Astrocyte of the hippocampus (primary cell): Measurements from ENCODE around the gene ZNF709.
A peak's percentile ranks its signal among the peaks of the same experiment; 100 is the strongest.
"Not testable (repeated sequence)": the region's sequence is repeated elsewhere in the genome, so short reads cannot be mapped to it uniquely, and the experiment has no call there.

Source experiments
- DNase-seq: peaks from one replicate; pipeline ENCODE4 v3.0.0; 2011; ENCODE audit warnings: low read depth, low spot score

ZNF709 gene

GRCh38 chr19:12453495-12453894, 31.1 kb downstream of the ZNF709 start:
- no peak for DNase-seq

DNA sequence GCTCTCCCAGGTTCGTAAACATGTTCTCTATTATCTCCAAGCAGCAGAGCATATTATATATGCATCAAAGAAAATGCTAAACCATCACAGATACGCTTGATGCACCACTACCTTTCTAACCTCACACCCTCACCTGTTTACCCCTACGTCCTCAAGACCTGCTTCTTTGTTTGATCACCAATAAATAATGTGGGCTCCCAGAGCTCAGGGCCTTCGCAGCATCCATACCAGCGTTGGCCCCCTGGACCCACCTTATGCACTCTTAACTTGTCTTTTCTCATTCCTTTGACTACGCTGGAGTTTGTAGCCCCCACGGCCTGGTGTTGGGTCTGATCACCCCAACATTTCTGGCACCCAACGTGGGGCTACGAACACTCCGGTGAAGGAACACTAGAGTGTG, 33.8 kb downstream of the ZNF709 start:
- DNase-seq, result peak; percentile 4

DNA sequence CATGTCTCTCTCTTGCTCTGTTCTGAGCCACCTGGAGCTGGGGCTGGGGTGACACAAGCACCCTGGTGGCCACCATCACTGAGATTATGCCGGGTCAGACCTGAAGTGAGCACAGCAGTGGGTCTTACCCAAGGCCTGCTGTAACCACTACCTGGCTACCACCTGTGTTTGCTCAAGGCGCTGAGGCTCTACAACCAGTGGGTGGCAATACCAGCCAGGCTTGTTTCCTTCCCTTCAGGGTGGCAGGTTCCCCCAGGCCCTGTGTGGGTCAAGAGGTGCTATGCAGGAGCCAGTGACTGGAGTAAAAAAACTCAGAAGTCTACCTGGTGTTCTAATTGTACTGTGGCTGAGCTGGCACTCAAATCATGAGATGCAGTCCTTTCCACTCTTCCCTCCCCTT, 35.8 kb downstream of the ZNF709 start:
- no peak for DNase-seq

- DNase-seq, result peak; percentile 98
Observed at GRCh38 chr19:12440541-12441316, 43.9 kb downstream of the ZNF709 start, which contains the start of gene ZNF443. TSS of gene ZNF443 (minus strand) at chr19:12441021. CDS start at chr19:12440914, 107 bp downstream.

- DNase-seq, result peak; percentile 47
Observed at GRCh38 chr19:12439686-12440540, 44.7 kb downstream of the ZNF709 start.

- not testable (repeated sequence) for DNase-seq
Observed at GRCh38 chr19:12430726-12431299, 53.8 kb downstream of the ZNF709 start.

DNA sequence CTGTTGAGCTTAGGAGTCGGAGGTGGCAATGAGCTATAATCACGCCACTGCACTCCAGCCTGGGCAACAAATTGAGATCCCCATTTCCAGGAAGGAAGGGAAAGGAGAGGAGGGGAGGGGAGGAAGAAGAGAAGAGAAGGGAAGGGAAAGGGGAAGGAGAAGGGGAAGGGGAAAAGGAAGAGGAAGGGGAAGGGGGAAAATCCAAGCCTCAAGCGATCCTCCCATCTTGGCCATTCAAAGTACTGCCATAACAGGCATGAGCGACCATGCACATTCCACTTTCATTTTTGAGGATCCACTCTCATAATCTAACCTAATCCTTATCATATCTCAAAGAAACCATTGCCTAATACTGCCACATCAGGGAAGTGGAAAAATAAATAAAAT, 58.7 kb downstream of the ZNF709 start:
- DNase-seq, result no peak

DNA sequence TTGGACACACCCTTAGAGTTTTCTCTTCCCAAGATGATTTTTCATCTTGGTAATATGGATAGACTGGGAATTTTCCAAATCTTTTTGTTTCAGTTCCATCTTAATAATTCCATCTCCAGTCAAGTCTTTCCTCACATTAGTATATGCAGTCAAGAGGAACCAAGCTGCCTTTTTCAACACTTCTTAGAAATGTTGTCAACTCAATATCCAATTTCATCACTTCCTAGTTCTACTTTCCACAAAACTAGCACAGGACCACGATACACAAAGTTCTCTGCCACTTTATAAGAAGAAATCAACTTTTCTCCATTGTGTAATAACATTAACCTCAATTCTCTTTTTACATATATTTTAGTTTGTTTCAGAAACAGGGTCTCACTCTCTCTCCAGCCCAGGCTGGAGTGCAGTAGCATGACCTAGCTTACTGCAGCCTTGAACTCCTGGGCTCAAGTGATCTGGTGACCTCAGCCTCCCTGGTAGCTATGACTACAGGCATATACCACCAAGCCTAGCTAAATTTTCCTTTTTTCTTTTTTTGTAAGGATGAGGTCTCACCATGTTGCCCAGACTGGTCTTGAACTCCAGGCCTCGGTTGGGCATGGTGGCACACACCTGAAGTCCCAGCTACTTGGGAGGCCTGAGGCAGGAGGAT, 59.3 kb downstream of the ZNF709 start:
- DNase-seq, result no peak

- DNase-seq, result not testable (repeated sequence)
Observed at GRCh38 chr19:12417273-12417672, 67.3 kb downstream of the ZNF709 start.

DNA sequence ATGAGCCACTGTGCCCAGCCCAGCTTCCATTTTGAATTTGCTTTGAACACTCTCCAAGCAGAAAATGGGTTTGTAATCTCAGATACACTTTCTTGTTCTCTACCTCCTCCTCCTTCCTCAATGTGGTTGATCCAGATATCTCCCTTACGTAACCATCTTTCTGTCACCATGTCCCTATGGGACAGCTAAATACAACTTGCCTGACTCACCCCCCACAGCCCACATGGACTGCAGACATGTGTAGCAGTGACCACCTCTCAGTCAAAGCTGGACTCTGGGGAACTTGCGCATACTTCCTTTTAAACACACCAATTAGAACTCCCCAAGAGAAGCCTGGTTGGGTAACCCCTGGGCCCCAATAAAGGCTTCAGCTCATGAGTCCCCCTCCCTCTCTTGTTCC, 72.7 kb downstream of the ZNF709 start:
- DNase-seq, result no peak
